ENCODE data around the gene C1QTNF4.
A peak's percentile ranks its signal among the peaks of the same experiment; 100 is the strongest.

Gene C1QTNF4

DNA sequence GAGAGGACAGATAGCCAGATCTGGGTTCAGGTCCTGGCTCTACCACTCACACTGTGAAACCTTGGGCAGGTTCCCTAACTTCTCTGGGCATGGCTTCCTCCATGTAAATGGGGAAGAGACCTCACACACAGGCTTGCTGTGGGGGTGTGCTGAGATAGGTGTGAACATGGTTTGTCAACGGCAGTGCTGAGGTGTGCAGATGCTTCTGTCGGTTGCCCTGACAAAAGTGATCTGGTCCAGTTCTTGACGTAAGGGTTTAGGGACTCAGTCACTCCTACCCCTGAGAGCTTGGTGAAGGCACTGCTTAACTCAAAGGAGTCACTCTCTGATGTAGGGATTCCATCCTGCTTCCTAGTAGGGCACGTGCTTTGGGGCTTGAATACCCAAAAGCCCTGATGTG is 2.0 kb downstream of the C1QTNF4 start:
- no peak for DNase-seq

DNA sequence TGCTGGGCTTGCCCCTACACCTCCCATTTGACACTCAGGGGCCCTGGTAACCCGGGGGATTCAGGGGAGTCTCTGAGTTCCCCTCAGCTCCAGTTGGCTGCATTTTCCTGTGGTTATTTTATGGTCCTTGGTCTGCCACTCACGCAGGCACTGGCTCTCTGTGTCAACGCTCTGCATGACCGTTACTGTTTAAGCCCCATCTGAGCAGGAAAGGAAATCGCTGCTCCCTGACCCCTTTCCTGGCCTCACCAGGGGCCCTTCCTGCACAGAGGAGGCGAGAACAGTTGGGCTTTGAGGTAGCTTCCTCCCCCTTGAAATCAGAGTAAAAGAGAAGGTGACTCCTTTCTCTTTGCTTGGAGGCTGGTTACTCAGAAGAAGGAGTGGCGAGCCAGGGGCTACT is 2.4 kb downstream of the C1QTNF4 start:
- DNase-seq = no peak

DNA sequence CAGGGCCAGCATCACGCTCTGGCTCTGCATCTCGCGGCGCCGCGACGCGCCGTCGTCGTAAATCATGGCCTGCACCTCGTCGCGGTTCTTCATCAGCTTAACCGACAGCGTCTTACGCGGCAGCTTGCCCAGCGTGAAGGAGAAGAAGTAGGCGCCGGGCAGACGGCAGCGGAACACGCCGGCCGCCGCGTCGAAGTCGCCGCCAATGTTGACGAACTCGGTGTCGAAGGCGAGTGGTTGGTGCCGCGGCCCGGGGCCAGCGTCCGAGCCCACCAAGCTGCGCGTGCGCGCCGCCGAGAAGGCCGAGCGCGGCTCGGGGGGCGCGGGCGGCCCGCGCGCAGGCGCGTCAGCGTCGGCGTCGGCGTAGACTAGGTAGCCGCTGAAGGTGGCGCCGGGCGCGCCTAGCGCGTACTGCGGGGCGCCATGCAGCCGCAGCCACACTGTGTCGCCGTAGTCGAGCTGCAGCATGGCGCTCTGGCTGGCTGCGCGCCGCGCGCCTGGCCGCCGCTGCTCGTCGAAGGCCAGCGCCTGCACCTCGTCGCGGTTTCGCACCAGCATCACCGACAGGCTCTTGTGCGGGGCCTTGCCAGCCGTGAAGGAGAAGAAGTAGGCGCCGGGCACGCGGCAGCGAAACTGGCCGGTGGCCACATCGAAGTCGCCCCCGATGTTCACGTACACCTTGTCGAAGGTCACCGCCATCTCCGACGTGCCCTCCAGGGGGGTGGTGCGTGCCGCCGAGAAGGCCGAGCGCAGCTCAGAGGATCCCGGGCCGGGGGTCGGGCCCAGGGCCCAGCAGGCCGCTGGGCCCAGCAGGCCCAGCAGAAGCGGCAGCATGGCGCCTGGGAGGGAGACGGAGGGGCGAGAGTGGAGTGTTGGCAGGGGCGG is 4.0 kb downstream of the C1QTNF4 start:
- DNase-seq = no peak

DNA sequence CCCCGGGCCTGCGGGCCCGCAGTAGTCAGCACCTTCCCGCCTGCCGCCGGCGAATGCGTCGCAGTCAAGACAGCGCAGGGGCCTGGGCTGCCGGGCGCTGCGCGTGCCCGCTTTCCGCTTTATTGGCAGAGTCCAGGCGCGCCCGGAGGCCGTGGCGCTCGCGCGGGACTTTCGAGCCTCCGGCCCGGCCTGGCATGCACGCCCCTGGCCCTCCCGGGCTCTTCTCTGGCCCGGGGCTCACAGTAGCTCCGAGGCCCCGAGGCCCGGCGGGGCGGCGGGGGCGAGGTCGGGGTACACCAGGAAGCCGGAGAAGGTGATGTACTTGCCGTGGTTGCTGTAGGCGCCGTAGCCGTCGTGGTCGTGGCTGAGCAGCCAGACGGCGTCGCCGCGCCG is 4.6 kb downstream of the C1QTNF4 start:
- no peak for DNase-seq

DNA sequence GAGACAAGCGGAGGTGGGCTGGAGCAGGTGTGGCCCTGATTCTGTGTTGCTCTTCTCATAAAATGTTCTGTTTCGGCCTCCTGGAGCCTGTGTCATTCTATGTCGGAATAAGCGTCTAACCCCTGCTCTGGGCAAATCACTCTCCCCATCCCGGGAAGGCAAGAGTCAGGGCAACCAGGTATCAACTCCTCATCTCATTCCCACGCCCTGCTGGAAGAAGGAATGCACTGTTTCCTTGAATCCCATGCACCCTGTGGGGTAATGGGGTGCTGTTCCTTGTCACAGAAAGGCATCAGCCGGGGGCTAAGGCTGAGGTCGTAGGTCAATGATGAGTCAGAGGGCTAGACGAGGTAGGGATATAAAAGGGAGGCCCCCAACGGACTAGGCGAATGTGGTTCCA is 5.1 kb downstream of the C1QTNF4 start:
- DNase-seq = no peak

DNA sequence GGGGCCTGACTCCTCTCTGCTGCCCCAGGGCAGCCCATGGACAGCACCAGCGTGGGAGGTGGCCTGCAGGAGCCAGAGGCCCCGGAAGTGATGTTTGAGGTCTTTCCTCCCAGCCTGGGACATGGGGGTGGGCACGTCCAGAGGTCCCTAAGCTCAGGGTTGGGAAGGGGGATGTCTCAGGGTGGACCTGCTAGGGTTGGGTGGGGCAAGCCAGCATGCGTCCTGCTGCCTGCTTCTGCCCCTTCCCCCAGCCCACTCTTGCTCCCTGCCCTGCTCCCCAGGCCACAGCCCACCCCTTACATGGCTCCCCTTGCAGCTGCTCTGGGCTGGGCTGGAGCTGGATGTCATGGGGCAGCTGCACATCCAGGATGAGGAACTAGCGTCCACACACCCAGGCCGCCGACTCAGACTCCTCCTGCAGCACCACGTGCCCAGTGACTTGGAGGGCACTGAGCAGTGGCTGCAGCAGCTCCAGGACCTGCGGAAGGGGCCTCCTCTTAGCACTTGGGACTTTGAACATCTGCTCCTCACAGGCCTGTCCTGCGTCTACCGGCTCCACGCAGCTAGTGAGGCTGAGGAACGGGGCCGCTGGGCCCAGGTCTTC is 6.4 kb downstream of the C1QTNF4 start:
- DNase-seq = no peak

DNA sequence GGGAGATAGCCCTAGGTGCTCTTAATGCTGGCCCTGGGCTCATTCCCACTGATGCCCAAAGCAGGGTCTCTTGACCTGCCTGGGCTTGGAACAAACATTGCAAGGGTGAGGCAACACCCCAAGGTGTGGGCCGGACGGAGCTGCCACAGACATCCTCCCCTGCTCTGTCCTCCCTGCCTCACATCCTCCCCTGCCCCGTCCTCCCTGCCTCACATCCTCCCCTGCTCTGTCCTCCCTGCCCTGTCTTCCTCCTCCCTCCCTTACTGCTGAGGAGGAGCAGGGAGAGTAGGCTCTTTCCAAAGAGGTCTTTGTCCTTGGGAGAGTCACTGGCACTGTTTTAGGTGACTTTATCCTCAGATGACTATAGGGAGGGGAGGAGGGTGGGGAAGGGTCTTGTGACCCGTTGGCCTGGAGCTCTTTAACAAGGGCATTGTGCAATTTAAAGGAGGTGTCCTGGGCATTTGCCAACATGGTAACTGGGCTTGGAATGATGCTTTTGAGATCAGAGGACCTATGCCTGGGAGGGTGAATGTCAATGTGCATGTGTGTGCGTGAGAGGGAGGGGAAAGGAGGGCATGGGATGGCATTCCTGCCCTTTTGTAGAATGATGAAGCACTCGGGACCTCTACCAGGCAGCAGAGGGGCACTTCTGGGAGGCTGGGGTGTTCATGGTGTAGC is 7.0 kb downstream of the C1QTNF4 start:
- no peak for DNase-seq

DNA sequence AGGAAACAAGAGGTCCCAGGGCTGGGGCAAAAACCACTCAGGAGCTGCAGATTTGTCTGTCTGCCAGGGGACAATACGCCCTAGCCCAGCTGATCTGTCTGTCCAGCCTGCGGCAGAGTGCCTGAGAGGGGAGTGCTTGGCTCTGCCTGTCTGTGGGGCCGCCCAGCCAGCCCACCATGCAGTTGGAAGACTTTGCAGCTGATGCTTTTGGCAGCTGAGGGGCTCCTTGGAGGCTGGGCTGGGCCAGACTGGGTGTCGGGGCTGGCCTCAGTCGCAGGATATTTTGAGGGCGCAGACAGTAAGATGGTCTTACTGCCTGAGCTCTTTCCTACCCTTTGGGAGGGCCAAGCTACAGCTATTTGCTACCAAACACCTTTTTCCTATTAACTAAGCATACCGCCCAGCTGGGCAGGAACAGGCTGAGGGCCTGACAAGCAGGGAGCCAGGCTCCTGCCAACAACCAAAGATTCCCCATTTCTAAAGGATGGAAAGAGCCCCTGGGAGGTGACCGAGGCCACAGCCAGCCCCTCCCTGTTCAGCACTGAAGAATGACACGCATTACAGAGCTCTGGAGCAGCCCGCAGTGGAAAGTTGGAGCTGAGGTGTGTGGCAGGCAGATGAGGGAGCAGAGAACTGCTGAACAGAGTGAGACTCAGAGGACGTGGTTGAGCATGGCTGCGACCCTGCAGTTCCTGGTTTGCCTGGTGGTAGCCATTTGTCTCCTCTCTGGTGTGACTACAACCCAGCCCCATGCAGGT is 7.9 kb downstream of the C1QTNF4 start, which contains the start of gene FAM180B:
TSS of gene FAM180B (plus strand) at position 581 of the 758 bp plus-strand sequence. CDS start at position 672, 91 bp downstream.
- no peak for DNase-seq

DNA sequence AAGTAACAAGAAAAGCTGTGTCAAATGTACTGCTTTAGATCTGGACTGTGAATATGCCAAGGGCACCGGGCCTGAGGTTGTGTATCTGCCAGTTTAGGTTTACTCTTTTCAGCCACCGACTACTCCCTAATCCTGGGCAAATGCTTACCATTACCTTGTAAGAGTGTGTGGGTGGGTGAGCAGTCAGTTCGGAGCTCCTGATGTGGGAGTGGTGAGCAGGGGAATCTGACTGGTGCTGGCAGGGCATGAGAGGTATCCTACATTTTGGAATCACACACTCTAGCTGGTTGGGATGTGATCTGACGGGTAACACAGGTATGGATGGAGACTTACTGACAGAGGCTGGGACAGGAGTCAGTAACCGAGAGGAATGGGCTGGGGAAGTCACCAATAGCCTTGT is 10.4 kb downstream of the C1QTNF4 start:
- no peak for DNase-seq

DNA sequence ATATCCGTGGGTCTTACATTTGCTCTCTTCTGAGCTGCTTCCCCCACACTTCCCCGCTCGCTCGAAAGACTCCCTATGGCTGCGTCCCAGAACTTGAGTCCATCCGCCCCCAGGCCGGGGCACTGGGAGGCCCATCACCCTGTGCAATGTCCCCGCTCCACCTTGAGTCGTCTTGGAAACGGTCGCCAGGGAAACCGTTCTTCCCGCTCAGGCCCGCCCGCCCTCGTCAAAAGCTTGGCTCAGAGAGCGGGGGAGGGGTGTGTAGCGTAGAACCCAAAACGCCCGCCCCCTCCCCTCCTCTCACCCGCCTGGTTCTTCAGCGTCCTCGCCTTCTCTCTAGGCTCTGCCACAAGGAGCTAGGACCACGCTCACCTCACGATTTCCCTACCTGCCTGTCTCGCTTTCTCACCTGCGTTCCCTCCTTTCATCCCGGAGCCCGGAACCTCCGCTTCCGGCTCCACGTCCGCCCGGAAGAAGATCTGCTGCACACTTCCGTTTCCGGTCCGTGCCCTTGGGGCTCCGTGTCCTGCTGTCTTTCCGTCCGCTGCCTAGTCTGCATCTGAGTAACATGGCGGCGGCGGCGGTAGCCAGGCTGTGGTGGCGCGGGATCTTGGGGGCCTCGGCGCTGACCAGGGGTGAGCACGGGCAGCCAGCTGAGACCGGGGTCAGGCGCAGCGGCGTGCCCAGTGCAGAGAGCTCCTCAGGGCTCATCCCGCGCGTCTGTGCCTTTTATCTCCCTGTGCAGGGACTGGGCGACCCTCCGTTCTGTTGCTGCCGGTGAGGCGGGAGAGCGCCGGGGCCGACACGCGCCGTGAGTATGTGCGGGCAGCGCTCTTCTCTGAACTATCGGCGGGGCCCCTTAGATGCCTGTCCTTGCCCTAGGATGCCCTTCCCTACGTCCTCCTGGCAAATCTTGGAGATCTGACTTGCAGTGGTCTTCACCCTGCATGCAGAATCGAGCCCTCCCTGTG is 15.4 kb downstream of the C1QTNF4 start, which contains the start of the genes KBTBD4 and NDUFS3:
TSS of gene KBTBD4 (minus strand) at position 447 of the 971 bp plus-strand sequence. CDS start at position 428, 19 bp downstream.
TSS of gene NDUFS3 (plus strand) at position 551 of the 971 bp plus-strand sequence. CDS start at position 569, 18 bp downstream.
- peak; percentile 90 for DNase-seq

DNA sequence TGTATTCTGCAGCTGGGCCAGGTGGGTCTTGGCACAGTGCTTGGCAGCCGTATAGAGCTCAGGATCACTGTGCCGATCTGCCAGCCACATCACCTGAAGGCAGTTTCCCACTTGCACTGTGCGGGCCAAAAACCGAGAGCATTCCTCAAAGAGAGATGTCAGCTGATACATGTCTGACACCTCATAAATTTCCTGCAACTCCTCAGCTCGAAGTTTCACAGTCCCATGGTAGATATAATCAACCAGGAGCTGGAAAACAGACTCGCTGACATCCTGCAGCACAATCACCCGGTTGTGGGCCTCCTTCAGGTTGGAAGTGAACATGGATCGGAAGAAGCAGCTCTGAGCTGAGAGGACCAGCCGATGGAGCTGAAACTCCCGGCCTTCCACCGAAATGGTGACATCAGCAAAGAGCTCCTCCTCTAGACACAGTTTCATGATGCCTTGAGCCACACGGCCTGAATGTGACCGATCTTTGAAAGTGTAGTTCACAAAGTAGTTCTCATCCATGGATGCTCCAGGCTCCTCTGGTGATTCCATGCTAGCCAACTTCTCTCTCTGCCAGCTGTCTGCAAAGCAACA is 16.7 kb downstream of the C1QTNF4 start:
- no peak for DNase-seq

DNA sequence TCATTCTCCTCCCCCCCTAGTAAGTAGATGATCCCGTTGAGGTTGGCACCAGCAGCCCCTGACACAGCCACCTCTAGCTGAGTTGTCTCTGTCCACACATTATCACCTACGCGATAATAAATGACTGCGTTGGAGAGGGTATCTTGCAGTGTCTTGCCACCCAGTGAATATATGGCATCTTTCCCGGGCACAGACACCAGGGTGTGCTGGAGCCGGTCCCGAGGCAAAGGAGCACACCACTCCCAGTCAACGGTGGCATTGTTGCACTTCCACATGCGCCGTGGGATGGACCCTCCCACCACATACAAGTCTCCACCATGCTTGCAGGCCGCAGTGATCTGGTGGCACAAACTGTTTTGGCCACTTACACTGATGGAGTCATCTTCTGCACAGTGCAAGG is 20.9 kb downstream of the C1QTNF4 start:
- no peak for DNase-seq

DNA sequence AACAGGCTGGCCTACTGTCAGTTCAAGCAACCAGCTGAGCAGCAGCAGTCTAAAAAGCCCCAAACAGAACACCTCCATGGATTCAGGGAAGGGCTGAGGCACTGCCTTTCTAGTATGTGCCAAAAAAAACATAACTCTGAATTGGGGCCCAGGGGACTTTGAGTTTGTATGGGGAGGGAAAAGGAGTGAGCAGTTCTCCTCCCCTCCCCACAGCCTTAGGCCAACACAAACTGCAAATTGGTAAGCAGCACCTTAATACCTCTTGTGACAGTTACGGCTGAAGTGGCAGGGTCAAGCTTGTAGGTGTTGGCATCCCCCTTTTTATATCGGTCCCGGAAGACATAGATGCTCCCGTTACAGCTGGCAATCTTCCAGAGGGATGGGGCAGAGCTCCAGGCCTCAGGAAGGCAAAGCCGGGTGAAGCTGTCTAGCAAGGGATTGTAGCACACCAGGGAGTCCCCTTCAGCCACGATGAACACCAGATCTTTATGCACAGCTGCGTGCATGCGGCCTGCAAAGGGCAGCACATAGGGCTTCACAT is 21.4 kb downstream of the C1QTNF4 start:
- DNase-seq = no peak

DNA sequence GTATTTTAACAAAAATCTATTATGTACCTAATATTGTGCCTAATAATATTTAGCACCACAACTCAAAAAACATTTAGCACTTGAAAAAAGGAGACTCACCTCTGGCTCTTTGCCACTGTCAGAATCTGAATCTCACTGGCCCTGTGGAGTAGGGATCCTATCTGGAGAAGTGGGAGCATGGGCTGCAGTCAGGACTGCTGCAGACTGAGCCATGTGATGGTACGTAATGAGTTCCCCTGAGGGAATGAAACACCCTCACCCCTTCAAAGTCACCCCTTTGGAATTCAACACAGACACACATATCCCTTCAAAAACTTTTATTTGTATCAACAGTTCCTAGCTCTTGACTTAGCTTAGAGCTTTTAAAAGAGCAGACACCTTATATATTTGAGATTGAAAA is 22.3 kb downstream of the C1QTNF4 start:
- DNase-seq = no peak

DNA sequence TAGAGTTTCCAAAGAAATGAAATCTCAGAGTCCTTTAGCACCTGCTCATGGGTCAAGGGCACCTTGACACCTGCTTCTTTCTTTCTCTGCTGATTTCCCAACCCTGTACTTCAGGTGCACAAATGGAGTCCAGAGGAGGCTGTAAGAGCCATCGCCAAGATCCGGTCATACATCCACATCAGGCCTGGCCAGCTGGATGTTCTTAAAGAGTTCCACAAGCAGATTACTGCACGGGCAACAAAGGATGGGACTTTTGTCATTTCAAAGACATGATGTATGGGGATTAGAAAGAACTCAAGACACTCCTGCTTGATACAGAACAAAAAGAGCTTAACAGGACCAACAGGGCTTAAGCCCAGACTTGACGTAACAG is 22.9 kb downstream of the C1QTNF4 start:
- no peak for DNase-seq

DNA sequence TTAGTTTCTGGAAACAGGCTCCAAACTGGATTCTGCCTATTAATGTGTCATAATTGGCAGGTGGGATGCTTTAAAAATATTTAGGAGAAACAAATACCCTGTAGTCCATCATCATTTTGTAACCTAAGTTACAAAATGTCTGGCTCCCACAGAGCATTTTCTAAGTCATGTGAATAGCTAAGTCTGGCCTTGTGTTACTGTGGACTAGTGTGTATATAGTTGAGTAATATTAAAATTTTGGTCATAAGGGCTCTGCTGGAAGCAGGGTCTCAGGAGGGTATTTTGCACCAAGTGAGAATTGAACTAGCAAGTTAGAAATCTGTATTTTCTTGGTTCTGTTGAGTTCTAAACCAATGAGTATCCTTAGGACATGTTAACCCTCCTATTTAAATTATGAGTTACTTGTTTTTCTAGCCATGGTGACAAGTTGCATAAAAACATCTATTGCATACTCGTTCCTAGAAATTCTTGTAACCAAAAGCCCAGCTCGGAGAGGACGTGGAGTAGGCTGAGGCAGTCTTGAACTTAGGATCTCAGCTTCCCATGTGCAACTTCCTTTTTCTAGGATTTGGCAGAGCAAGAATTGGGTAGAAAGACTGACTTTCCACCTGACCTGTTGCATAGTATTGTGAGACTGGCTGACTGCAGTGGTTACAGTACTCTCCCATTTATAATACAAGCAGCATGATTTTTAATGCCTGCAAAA is 23.4 kb downstream of the C1QTNF4 start:
- DNase-seq = no peak

DNA sequence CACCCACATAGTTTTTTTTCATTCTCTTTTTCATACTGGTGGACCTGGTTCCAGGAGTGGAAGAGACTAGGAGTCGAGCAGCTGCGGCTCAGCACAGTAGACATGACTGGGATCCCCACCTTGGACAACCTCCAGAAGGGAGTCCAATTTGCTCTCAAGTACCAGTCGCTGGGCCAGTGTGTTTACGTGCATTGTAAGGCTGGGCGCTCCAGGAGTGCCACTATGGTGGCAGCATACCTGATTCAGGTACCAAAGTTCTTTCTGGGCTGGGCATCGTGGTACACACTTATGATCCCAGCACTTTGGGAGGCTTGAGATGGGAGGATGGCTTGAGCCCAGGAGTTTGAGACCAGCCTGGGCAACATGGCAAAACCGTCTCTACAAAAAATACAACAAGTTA is 24.6 kb downstream of the C1QTNF4 start:
- DNase-seq = no peak

DNA sequence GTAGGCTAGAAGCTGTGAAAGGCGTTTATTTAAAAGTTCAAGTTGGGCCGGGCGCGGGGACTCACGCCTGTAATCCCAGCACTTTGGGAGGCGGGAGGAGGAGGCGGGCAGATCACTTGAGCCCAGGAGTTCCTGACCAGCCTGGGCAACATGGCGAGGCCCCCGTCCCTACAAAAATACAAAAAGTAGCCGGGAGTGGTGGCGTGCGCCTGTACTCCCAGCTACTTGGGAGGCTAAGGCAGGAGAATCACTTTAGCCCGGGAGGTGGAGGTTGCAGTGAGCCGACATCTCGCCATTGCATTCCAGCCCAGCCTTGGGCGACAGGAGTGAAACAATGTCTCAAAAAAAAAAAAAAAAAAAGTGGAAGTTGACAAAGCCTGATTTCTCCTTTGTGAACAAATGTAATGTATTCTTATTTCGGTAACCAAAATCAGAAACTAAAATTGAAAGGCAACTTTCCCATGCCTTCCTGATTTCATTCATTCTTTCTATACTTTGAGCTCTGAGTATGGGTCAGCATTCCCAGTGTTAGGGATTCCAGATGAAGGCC is 28.0 kb downstream of the C1QTNF4 start:
- peak; percentile 9 for DNase-seq

DNA sequence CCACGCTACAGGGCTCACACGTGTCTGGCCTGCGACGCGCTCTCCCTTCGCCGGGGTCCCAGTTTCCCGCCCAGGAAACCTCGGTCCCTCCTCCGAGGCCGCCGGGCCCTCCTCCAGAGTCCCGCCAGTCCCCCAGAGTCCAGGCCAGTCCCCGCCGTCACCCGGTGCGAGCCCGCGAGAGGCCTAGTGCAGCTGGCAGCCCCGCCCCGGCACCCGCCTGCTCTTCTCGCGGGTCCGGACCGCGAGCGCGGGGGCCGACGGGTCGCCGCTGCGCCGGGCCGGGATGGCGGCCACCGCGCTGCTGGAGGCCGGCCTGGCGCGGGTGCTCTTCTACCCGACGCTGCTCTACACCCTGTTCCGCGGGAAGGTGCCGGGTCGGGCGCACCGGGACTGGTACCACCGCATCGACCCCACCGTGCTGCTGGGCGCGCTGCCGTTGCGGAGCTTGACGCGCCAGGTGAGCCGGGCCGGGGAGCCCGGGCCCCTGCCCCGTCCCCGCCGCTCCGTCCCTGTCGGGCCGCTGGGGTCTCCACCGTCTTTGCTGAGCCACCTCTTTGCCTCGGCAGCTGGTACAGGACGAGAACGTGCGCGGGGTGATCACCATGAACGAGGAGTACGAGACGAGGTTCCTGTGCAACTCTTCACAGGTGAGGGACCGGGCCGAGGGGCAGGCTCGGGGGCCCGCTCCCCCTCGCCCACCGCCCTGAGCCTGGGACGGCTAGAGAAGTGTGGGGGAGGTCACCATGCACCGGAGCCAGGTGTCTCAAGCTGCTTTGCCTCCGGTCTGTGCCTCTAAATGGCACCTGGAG is 28.7 kb downstream of the C1QTNF4 start, which contains the start of gene PTPMT1:
TSS of gene PTPMT1 (plus strand) at position 260 of the 809 bp plus-strand sequence. CDS start at position 284, 24 bp downstream.
- DNase-seq = peak; percentile 73

Measured in stimulated activated CD4-positive, alpha-beta T cell treated with anti-CD3 and anti-CD28 coated beads, Interleukin-1b, Interleukin-23, amount 100 ng/mL, for 48 hours (primary cell).